HEK293 (cell line): ENCODE measurements around the gene PPP6R3.

Experiments
- CTCF ChIA-PET: fragments of 350-600 bp; formaldehyde crosslinking; extraction: SDS; loops from one replicate; lab custom pipeline; 2021; ENCODE audit warnings: antibody characterized with exemption; lab: Yijun Ruan, JAX
- POLR2A ChIA-PET: fragments of 300-600 bp; formaldehyde crosslinking; extraction: SDS; loops from one replicate; lab custom pipeline; 2020; ENCODE audit warnings: antibody characterized with exemption, inconsistent platforms; lab: Yijun Ruan, JAX
- H3K27ac ChIP-seq: fragments of 200-500 bp; sonication (Bioruptor generic); 2 replicates; pipeline ENCODE4 v1.5.1; 2014; ENCODE audit warnings: low read depth, low read length, control low read depth, inconsistent platforms; ENCODE audit errors: extremely low read depth
- H3K36me3 ChIP-seq, 2 experiments: fragments of 200-500 bp in 1 of 2; sonication (Bioruptor generic) in 1 of 2; 1 replicate in 1 of 2; 2 replicates in 1 of 2; pipeline ENCODE4 v1.5.1; 2014 to 2017; ENCODE audit warnings: inconsistent platforms in 2 of 2, low read length in 2 of 2; ENCODE audit not compliant: control insufficient read depth in 2 of 2, insufficient read depth in 1 of 2
- H3K4me1 ChIP-seq: fragments of 200-500 bp; sonication (Bioruptor generic); 2 replicates; pipeline ENCODE4 v1.5.1; 2014; ENCODE audit warnings: mild to moderate bottlenecking, low read length, inconsistent platforms; ENCODE audit not compliant: control insufficient read depth, insufficient read depth
- H3K4me3 ChIP-seq: 2 replicates; pipeline ENCODE4 v1.5.1; 2011; ENCODE audit warnings: low read depth, mild to moderate bottlenecking, control low read depth, low read length, moderate library complexity
- H3K9me3 ChIP-seq: fragments of 200-500 bp; sonication (Bioruptor generic); 2 replicates; pipeline ENCODE4 v1.5.1; 2014; ENCODE audit warnings: low read depth, low read length, inconsistent platforms; ENCODE audit not compliant: control insufficient read depth, insufficient read depth
- CTCF ChIP-seq: fragments of 450-650 bp; formaldehyde crosslinking; IDR thresholded peaks from 2 replicates; pipeline ENCODE4 v1.5.1; 2016; ENCODE audit warnings: missing biosample characterization, missing genetic modification characterization
- REPIN1 ChIP-seq: fragments of 450-650 bp; formaldehyde crosslinking; IDR thresholded peaks from 2 replicates; pipeline ENCODE4 v1.5.1; 2017; ENCODE audit warnings: missing biosample characterization, missing genetic modification characterization, low read depth
- SETDB1 ChIP-seq: IDR thresholded peaks from one replicate; pipeline ENCODE4 v1.6.1; 2017; ENCODE audit warnings: mild to moderate bottlenecking, low read length, moderate library complexity, mixed read lengths; ENCODE audit not compliant: insufficient read length
- ZFP37 ChIP-seq: fragments of 450-650 bp; formaldehyde crosslinking; IDR thresholded peaks from 2 replicates; pipeline ENCODE4 v1.5.1; 2016; ENCODE audit warnings: missing biosample characterization, missing genetic modification characterization
- ZNF26 ChIP-seq: fragments of 450-650 bp; formaldehyde crosslinking; IDR thresholded peaks from 2 replicates; pipeline ENCODE4 v1.5.1; 2016; ENCODE audit warnings: missing biosample characterization, missing genetic modification characterization
- ZNF280D ChIP-seq: fragments of 450-650 bp; formaldehyde crosslinking; IDR thresholded peaks from 2 replicates; pipeline ENCODE4 v1.5.1; 2016; ENCODE audit warnings: missing biosample characterization, missing genetic modification characterization
- ZNF350 ChIP-seq: fragments of 450-650 bp; formaldehyde crosslinking; IDR thresholded peaks from 2 replicates; pipeline ENCODE4 v1.5.0; 2017; ENCODE audit warnings: missing biosample characterization, mild to moderate bottlenecking, missing genetic modification characterization
- ZNF394 ChIP-seq: fragments of 450-650 bp; formaldehyde crosslinking; IDR thresholded peaks from 2 replicates; pipeline ENCODE4 v1.5.1; 2016; ENCODE audit warnings: missing biosample characterization, missing genetic modification characterization, mild to moderate bottlenecking, moderate library complexity, borderline replicate concordance
- ZNF621 ChIP-seq: fragments of 450-650 bp; formaldehyde crosslinking; IDR thresholded peaks from 2 replicates; pipeline ENCODE4 v1.5.1; 2017; ENCODE audit warnings: missing biosample characterization, missing genetic modification characterization
- ZNF843 ChIP-seq: fragments of 450-650 bp; formaldehyde crosslinking; IDR thresholded peaks from 2 replicates; pipeline ENCODE4 v1.5.1; 2016; ENCODE audit warnings: missing biosample characterization, missing genetic modification characterization

Gene PPP6R3

DNA sequence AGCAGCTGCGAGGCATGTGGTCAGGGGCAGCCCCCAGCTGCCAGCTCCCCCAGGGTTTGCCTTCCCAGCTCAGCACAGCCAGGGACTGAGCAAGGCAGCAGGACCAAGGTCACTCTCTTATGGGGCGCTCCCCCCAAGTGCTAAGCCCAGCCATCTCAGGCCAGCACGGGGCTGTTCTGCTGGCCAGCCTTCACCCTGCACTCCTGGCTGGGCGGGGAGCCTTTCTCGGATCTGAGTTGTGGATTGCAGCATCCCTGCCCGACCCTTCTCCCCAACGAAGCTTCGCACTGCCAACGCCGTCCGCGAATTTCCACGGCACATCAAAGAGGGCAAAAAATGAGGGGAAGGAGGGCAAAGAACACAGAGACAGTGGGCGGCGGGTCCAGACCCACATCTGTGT lies 181.3 kb downstream of the PPP6R3 start:
- TF ChIP-seq ZFP37 (tag by site-specific recombination) (no peak), REPIN1 (tag by site-specific recombination) (no peak), ZNF350 (tag by site-specific recombination) (no peak)
- CTCF ChIA-PET: interaction anchor here (0.6 kb wide), 1 partner anchor 17 kb away, joined by 3 read pairs; no protein-coding TSS in a partner anchor
- no peak overlapping the region for H3K27ac ChIP-seq
- H3K36me3 ChIP-seq: no peaks in the 10 kb centered on the region
- no peaks in the 10 kb centered on the region for H3K4me1 ChIP-seq
- no peak overlapping the region for H3K4me3 ChIP-seq
- no peaks in the 10 kb centered on the region for H3K9me3 ChIP-seq
- POLR2A ChIA-PET: no interaction called here

- POLR2A ChIA-PET: no interaction called here
Measured at GRCh38 chr11:68643585-68643984, 183.0 kb downstream of the PPP6R3 start.

GRCh38 chr11:68646832-68647231 lies 186.3 kb downstream of the PPP6R3 start:
- peak; percentile 89 for TF ChIP-seq SETDB1
- TF ChIP-seq ZNF280D (tag by site-specific recombination): peak; percentile 91; the same call in 1 of the 2 replicates
- peak; percentile 86 for TF ChIP-seq ZNF26 (tag by site-specific recombination)
- no peak for TF ChIP-seq ZNF621
- TF ChIP-seq, all 188 proteins: peak for 3
- H3K4me1 ChIP-seq: no peaks in the 10 kb centered on the region
- no peaks in the 10 kb centered on the region for H3K9me3 ChIP-seq
- ChIA-PET CTCF (interaction anchor here (0.7 to 1.5 kb wide), 3 partner anchors 18 to 629 kb away, joined by 3 to 4 read pairs (median 3); no protein-coding TSS in a partner anchor), POLR2A (no interaction called here)
- no peaks in the 10 kb centered on the region for H3K36me3 ChIP-seq
- H3K27ac ChIP-seq: no peak overlapping the region
- no peak overlapping the region for H3K4me3 ChIP-seq

More at GRCh38 chr11:68643585-68643984, 183.0 kb downstream of the PPP6R3 start:
- no peaks in the 10 kb centered on the region for H3K9me3 ChIP-seq
- CTCF ChIA-PET: interaction anchor here (0.6 to 1.4 kb wide), 3 partner anchors 12 to 157 kb away, joined by 3 to 5 read pairs (median 3); no protein-coding TSS in a partner anchor
- no peak overlapping the region for H3K27ac ChIP-seq
- H3K4me1 ChIP-seq: no peaks in the 10 kb centered on the region
- TF ChIP-seq CTCF (tag by site-specific recombination): peak; percentile 40
- no peak for TF ChIP-seq ZNF843 (tag by site-specific recombination)
- peak; percentile 47; the same call in 1 of the 2 replicates for TF ChIP-seq ZNF394 (tag by site-specific recombination)
- H3K36me3 ChIP-seq: no peaks in the 10 kb centered on the region
- no peak overlapping the region for H3K4me3 ChIP-seq
